Nephron (organoid): ENCODE results near the gene E2F3.
"Not testable (repeated sequence)": the region's sequence is repeated elsewhere in the genome, so short reads cannot be mapped to it uniquely, and the experiment has no call there.

Experiments
- H3K27ac Mint-ChIP-seq, 3 experiments: 2 replicates each; pipeline ENCODE4 v1.8.0; 2020; ENCODE audit warnings: mixed read lengths in 3 of 3, mild to moderate bottlenecking in 2 of 3, moderate library complexity in 1 of 3
- H3K27me3 Mint-ChIP-seq: 2 replicates; pipeline ENCODE4 v1.8.0; 2021; ENCODE audit warnings: low read depth, mild to moderate bottlenecking, moderate library complexity, mixed read lengths
- H3K36me3 Mint-ChIP-seq: 2 replicates; pipeline ENCODE4 v1.8.0; 2020; ENCODE audit warnings: low read depth, mixed read lengths
- H3K4me1 Mint-ChIP-seq: 2 replicates; pipeline ENCODE4 v1.8.0; 2020; ENCODE audit warnings: mixed read lengths
- H3K4me3 Mint-ChIP-seq, 3 experiments: 2 replicates each; pipeline ENCODE4 v1.8.0; 2020; ENCODE audit warnings: mild to moderate bottlenecking in 3 of 3, mixed read lengths in 3 of 3, moderate library complexity in 2 of 3
- H3K9me3 Mint-ChIP-seq: 2 replicates; pipeline ENCODE4 v1.8.0; 2020; ENCODE audit warnings: mixed read lengths
- TF ChIP-seq, protein P1 (sequence below), 3 experiments: fragments of 200-600 bp; sonication (generic); IDR thresholded peaks; one replicate each; pipeline ENCODE4 v1.5.0; 2021; ENCODE audit warnings: antibody characterized with exemption in 3 of 3; ENCODE audit not compliant: unreplicated experiment in 3 of 3

The E2F3 gene

DNA sequence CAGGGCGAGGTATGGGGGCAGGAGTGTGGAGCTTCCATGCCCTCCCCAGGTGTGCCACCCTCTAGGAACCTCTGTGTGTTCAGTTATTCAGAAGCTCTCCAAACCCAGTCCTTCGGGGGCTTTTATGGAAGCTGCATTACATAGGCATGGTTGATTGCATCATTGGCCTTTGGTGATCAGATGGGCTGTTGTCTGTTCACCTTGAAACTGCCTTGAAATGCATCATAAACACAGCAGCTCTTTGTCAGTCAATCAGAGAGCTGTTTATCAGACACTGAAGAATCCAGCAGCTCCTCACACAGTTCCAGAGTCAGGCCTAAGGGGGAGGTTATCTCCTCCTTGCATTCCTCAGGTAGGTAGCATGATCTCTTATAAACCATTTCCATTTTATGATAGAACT lies 62.4 kb downstream of the E2F3 start:
- TF ChIP-seq, protein P1, sequence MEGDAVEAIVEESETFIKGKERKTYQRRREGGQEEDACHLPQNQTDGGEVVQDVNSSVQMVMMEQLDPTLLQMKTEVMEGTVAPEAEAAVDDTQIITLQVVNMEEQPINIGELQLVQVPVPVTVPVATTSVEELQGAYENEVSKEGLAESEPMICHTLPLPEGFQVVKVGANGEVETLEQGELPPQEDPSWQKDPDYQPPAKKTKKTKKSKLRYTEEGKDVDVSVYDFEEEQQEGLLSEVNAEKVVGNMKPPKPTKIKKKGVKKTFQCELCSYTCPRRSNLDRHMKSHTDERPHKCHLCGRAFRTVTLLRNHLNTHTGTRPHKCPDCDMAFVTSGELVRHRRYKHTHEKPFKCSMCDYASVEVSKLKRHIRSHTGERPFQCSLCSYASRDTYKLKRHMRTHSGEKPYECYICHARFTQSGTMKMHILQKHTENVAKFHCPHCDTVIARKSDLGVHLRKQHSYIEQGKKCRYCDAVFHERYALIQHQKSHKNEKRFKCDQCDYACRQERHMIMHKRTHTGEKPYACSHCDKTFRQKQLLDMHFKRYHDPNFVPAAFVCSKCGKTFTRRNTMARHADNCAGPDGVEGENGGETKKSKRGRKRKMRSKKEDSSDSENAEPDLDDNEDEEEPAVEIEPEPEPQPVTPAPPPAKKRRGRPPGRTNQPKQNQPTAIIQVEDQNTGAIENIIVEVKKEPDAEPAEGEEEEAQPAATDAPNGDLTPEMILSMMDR (IDR thresholded peaks at IDR 0.05; ENCODE audit: unreplicated experiment in 3 of 3): no peak

DNA sequence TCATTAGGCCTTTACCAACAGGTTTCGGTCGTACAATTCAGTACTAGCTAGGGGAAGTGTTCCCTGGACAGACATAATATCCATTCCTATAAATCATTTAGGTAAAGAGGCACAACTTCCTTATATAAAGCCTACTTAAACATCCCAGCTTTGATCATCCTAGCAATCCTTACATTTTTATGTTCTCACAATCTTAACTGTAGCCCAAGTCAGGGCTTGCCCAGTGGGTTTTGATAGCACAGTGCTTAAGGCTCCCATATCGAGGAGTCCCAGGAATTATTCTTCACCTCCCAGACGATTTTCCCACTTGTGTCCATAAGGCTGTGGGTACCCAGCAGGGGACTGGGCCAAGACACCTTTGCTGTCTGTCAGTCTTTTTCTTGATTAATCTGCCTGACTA lies 63.2 kb downstream of the E2F3 start:
- H3K27ac Mint-ChIP-seq: no peak overlapping the region
- no peaks in the 10 kb centered on the region for H3K27me3 Mint-ChIP-seq
- TF ChIP-seq, protein P1 (IDR thresholded peaks at IDR 0.05; ENCODE audit: unreplicated experiment in 3 of 3): no peak
- no peaks in the 10 kb centered on the region for H3K4me1 Mint-ChIP-seq
- H3K9me3 Mint-ChIP-seq: peaks cover 14% of the 10 kb centered on the region
- H3K4me3 Mint-ChIP-seq: no peak overlapping the region
- H3K36me3 Mint-ChIP-seq: peaks cover 53% of the 10 kb centered on the region

More for the DNA sequence above, 62.4 kb downstream of the E2F3 start:
- H3K4me1 Mint-ChIP-seq: no peaks in the 10 kb centered on the region
- peaks cover 56% of the 10 kb centered on the region for H3K36me3 Mint-ChIP-seq
- H3K4me3 Mint-ChIP-seq: no peak overlapping the region
- no peaks in the 10 kb centered on the region for H3K27me3 Mint-ChIP-seq
- H3K9me3 Mint-ChIP-seq: peaks cover 14% of the 10 kb centered on the region
- H3K27ac Mint-ChIP-seq: no peak overlapping the region

DNA sequence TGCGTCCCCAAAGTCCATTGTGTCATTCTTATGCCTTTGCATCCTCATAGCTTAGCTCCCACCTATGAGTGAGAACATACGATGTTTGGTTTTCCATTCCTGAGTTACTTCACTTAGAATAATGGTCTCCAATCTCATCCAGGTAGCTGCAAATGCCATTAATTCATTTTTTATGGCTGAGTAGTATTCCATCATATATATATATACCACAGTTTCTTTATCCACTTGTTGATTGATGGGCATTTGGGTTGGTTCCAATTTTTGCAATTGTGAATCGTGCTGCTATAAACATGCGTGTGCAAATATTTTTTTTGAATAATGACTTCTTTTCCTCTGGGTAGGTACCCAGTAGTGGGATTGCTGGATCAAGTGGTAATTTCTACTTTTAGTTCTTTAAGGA lies 63.9 kb downstream of the E2F3 start:
- not testable (repeated sequence) for H3K4me1 Mint-ChIP-seq, H3K4me3 Mint-ChIP-seq, H3K27ac Mint-ChIP-seq, H3K27me3 Mint-ChIP-seq
- H3K9me3 Mint-ChIP-seq: peaks cover 14% of the 10 kb centered on the region
- H3K36me3 Mint-ChIP-seq: peaks cover 49% of the 10 kb centered on the region

DNA sequence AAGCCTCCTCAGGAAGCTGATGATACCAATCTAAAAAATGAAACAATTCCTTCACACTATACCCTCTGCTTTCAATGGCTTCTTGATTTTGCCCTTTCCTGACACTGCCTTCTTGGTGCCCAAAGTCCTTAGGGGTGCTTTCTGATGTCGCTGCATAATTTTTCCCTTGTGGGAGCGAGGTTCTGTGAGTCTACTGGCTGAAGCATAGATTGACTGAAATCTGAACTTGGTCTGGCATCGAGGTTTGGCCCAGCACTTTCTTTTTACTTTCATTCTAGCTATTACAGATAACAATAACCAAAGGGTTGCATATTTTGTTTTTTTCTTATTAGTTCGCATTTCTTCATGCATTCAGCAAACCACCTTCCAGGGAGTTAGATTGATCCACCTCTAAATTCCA lies 65.8 kb downstream of the E2F3 start:
- Mint-ChIP-seq H3K36me3 (peaks cover 41% of the 10 kb centered on the region), H3K9me3 (peaks cover 11% of the 10 kb centered on the region), H3K4me1 (no peaks in the 10 kb centered on the region), H3K4me3 (no peak overlapping the region), H3K27ac (no peak overlapping the region), H3K27me3 (no peaks in the 10 kb centered on the region)
- TF ChIP-seq, protein P1 (IDR thresholded peaks at IDR 0.05; ENCODE audit: unreplicated experiment in 3 of 3): no peak

DNA sequence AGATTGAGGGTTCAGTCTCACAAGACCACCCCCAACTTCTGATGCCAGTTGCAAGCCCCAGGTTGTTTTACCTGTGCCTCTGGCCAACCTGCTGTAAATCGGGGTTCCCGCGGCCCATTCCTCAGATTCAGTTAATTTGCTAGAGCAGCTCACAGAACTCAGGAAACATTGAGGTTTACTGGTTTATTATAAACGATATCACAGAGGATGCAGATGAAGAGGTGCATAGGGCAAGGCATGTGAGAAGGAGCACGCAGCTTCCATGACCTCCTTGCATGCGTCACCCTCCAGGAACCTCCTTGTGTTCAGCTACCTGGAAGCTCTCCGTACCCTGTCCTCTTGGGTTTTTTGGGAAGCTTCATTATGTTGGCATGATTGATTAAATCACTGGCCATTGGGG lies 66.5 kb downstream of the E2F3 start:
- no peaks in the 10 kb centered on the region for H3K4me1 Mint-ChIP-seq
- H3K9me3 Mint-ChIP-seq: peaks cover 11% of the 10 kb centered on the region
- H3K36me3 Mint-ChIP-seq: peaks cover 36% of the 10 kb centered on the region
- H3K27ac Mint-ChIP-seq: no peak overlapping the region
- no peaks in the 10 kb centered on the region for H3K27me3 Mint-ChIP-seq
- no peak overlapping the region for H3K4me3 Mint-ChIP-seq
- TF ChIP-seq, protein P1 (IDR thresholded peaks at IDR 0.05; ENCODE audit: unreplicated experiment in 3 of 3): no peak

DNA sequence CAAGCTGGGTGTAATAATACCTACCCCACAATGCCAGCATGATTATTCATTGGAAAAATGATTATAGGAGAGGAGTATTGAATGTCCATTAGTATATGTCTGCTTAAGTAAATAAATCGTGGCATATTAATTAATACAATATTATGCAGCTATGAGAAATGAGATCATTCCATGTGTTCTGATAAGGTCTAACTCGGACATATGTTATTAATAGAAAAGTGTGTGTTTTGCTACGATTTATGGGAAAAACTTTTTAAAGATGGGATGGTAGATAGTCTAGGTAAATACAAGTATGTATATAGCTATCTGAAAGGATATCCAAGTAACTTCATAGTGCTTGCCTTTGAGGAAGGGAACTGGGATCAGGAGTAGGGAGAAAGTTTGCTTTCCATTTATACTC lies 71.1 kb downstream of the E2F3 start:
- H3K36me3 Mint-ChIP-seq: peaks cover 7% of the 10 kb centered on the region
- H3K4me1 Mint-ChIP-seq: no peaks in the 10 kb centered on the region
- TF ChIP-seq, protein P1 (IDR thresholded peaks at IDR 0.05; ENCODE audit: unreplicated experiment in 3 of 3): no peak
- H3K27ac Mint-ChIP-seq: no peak overlapping the region
- no peaks in the 10 kb centered on the region for H3K9me3 Mint-ChIP-seq
- no peak overlapping the region for H3K4me3 Mint-ChIP-seq
- no peaks in the 10 kb centered on the region for H3K27me3 Mint-ChIP-seq
